AG09309 (cell line): ENCODE data around the gene ANKLE2.

Source experiments
- DNase-seq: peaks from one replicate; pipeline ENCODE4 v3.0.0-alpha.2; 2010; ENCODE audit warnings: low read depth
- H3K4me3 ChIP-seq: 2 replicates; pipeline ENCODE4 v1.5.1; 2011; ENCODE audit warnings: mild to moderate bottlenecking, low read depth, low read length, moderate library complexity; ENCODE audit not compliant: control insufficient read depth
- CTCF ChIP-seq: IDR thresholded peaks from 2 replicates; pipeline ENCODE4 v1.5.1; 2011; ENCODE audit warnings: mild to moderate bottlenecking, low read depth, low read length, inconsistent platforms; ENCODE audit not compliant: insufficient read depth, control insufficient read depth; ENCODE audit errors: missing control alignments

The ANKLE2 gene

GRCh38 chr12:132774159-132774558 lies 12.5 kb upstream of the ANKLE2 start:
- no peak overlapping the region for H3K4me3 ChIP-seq
- no peak for DNase-seq
- no peak for TF ChIP-seq CTCF

- DNase-seq = no peak
- no peak overlapping the region for H3K4me3 ChIP-seq
- no peak for TF ChIP-seq CTCF
Measured at GRCh38 chr12:132773077-132773955, 11.7 kb upstream of the ANKLE2 start.

- no peak overlapping the region for H3K4me3 ChIP-seq
- no peak for DNase-seq
- TF ChIP-seq CTCF = no peak
Measured at GRCh38 chr12:132772606-132773005, 11.0 kb upstream of the ANKLE2 start.

- TF ChIP-seq CTCF = no peak
- DNase-seq = peak; percentile 16
- H3K4me3 ChIP-seq = no peak overlapping the region
Measured at GRCh38 chr12:132771126-132771838, 9.7 kb upstream of the ANKLE2 start.

- DNase-seq = no peak
- TF ChIP-seq CTCF = no peak
- no peak overlapping the region for H3K4me3 ChIP-seq
Measured at GRCh38 chr12:132766380-132767085, 4.9 kb upstream of the ANKLE2 start.

- no peak for DNase-seq
- no peak for TF ChIP-seq CTCF
Measured at GRCh38 chr12:132765361-132765760, 3.7 kb upstream of the ANKLE2 start.

More at GRCh38 chr12:132765361-132765760, 3.7 kb upstream of the ANKLE2 start:
- H3K4me3 ChIP-seq = no peak overlapping the region
